PC-9 (cell line): ENCODE measurements around the gene SIGLECL1. TPM values are rescaled to one million over a fixed set of nuclear protein-coding genes. Genes with fewer than 3 reads are reported as not detected.

Experiments used
- BruUV-seq: library from RNA; stranded (reverse); fragments of 400-500 nt; replicated peaks from 2 replicates; lab custom pipeline; 2021; lab: Mats Ljungman, UMichigan
- CTCF ChIA-PET: fragments of 300-600 bp; sonication (Branson Sonifier 250); formaldehyde crosslinking; loops from one replicate; lab custom pipeline; 2022; ENCODE audit warnings: antibody characterized with exemption; lab: Charles Lee
- POLR2A ChIA-PET: fragments of 300-600 bp; sonication (Branson Sonifier 250); formaldehyde crosslinking; loops from one replicate; lab custom pipeline; 2022; ENCODE audit warnings: antibody characterized with exemption; ENCODE audit not compliant: unreplicated experiment; lab: Charles Lee
- DNase-seq, 2 experiments: peaks; one replicate each; pipeline versions ENCODE4 v3.0.0 to v3.0.0-alpha.2; 2015 to 2022; ENCODE audit warnings: mixed read lengths in 1 of 2
- H2AFZ ChIP-seq: fragments of 200-600 bp; sonication (generic); 2 replicates; pipeline ENCODE4 v1.8.1; 2017; ENCODE audit warnings: antibody characterized with exemption
- H3F3A ChIP-seq: fragments of 200-600 bp; sonication (generic); 2 replicates; pipeline ENCODE4 v1.8.1; 2017; ENCODE audit warnings: antibody characterized with exemption, mild to moderate bottlenecking, low read depth; ENCODE audit not compliant: insufficient read depth
- H3K27ac ChIP-seq: fragments of 200-600 bp; sonication (generic); 2 replicates; pipeline ENCODE4 v1.6.1; 2016; ENCODE audit warnings: mixed run types
- H3K27me3 ChIP-seq: fragments of 200-600 bp; sonication (generic); 2 replicates; pipeline ENCODE4 v1.6.1; 2016; ENCODE audit warnings: low read depth, mixed run types; ENCODE audit not compliant: insufficient read depth
- H3K36me3 ChIP-seq: fragments of 200-600 bp; sonication (generic); 2 replicates; pipeline ENCODE4 v1.6.1; 2016; ENCODE audit warnings: low read depth, mixed run types
- H3K4me1 ChIP-seq: fragments of 200-600 bp; sonication (generic); replicated peaks from 2 replicates; pipeline ENCODE4 v1.6.1; 2016; ENCODE audit warnings: mixed run types; ENCODE audit not compliant: insufficient read depth
- H3K4me2 ChIP-seq: fragments of 200-600 bp; sonication (generic); 2 replicates; pipeline ENCODE4 v1.6.1; 2017; ENCODE audit warnings: mixed run types
- H3K4me3 ChIP-seq: fragments of 200-600 bp; sonication (generic); 2 replicates; pipeline ENCODE4 v1.6.1; 2016; ENCODE audit warnings: mixed run types
- H3K79me2 ChIP-seq: fragments of 200-600 bp; sonication (generic); 2 replicates; pipeline ENCODE4 v1.6.1; 2017; ENCODE audit warnings: low read depth, mixed run types
- H3K9me2 ChIP-seq: fragments of 200-600 bp; sonication (generic); 2 replicates; pipeline ENCODE4 v1.8.1; 2017; ENCODE audit warnings: mild to moderate bottlenecking; ENCODE audit not compliant: insufficient read depth
- H3K9me3 ChIP-seq: fragments of 200-600 bp; sonication (generic); 2 replicates; pipeline ENCODE4 v1.8.1; 2016; ENCODE audit warnings: low read depth; ENCODE audit not compliant: insufficient read depth
- H4K20me1 ChIP-seq: fragments of 200-600 bp; sonication (generic); 2 replicates; pipeline ENCODE4 v1.8.1; 2017; ENCODE audit not compliant: insufficient read depth
- EZH2 ChIP-seq: fragments of 200-600 bp; sonication (generic); IDR thresholded peaks from 2 replicates; pipeline ENCODE4 v1.8.0; 2017; ENCODE audit warnings: antibody characterized with exemption, low read depth
- intact Hi-C: fragments of 100-400 bp; cut with micrococcal nuclease; formaldehyde crosslinking; loops from one replicate; pipeline ENCODE4 v1.10.0; 2022; ENCODE audit not compliant: unreplicated experiment
- total RNA-seq: library from RNA; stranded (reverse); gene quantifications from 2 replicates; pipeline ENCODE4 v1.2.3, GENCODE V29; 2021
- TF ChIP-seq, protein P1 (sequence below): fragments of 200-600 bp; sonication (generic); conservative IDR thresholded peaks from 2 replicates; pipeline ENCODE4 v1.6.1; 2017; ENCODE audit warnings: mixed run types, antibody characterized with exemption, mild to moderate bottlenecking, moderate library complexity

The SIGLECL1 gene
- total RNA-seq, 1 experiment from 2014 or later, result not detected

DNA sequence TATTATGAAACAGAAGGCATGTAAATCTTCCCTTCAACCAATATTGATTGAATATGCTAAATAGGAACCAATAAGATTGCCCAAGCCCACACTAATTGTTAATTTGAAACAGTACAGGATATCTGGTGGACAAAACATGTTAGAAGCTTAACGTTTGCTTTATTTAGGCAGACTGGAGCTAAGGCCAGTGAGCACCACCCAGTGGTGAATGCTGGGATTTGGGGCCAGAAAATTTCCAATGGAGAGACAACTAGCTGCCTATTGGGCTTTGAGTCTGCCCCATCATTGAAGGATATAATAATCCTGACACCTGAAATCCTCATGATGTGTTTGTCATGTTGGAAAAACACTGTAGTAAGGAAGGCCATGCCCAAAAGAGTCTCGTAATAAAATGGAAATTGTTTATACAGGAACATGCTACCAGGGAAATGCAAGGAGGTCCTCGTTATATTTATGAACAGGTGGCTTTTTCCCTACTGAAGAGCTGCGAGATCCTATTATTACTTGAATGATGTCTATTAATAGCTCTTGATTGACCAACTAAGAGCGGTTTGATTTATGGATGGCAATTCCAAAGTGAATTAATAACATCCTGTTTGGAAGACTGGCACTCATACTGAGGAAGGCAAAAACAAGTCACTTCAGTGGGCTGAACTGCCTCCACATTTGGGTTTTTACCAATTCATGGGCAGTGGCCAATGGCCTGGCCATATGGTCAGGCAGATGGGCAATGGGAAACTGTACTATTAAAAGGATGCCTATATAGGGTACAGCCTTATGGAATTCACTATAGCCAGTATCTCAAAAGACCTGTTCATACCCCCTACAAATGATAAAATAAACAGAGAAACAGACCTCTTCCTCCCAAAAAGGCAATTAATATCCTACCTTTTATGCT lies 8.7 kb downstream of the SIGLECL1 start:
- H3K4me2 ChIP-seq, result no peak overlapping the region
- H3F3A ChIP-seq, result no peaks in the 10 kb centered on the region
- H4K20me1 ChIP-seq, result no peaks in the 10 kb centered on the region
- H3K79me2 ChIP-seq, result no peaks in the 10 kb centered on the region
- peak in 1 of 2 experiments; percentile 30 for DNase-seq
- no peak overlapping the region for H3K27ac ChIP-seq
- no peaks in the 10 kb centered on the region for H3K4me1 ChIP-seq
- H3K27me3 ChIP-seq, result peaks cover 87% of the 10 kb centered on the region
- intact Hi-C loops, result no loop called here
- TF ChIP-seq, protein P1, sequence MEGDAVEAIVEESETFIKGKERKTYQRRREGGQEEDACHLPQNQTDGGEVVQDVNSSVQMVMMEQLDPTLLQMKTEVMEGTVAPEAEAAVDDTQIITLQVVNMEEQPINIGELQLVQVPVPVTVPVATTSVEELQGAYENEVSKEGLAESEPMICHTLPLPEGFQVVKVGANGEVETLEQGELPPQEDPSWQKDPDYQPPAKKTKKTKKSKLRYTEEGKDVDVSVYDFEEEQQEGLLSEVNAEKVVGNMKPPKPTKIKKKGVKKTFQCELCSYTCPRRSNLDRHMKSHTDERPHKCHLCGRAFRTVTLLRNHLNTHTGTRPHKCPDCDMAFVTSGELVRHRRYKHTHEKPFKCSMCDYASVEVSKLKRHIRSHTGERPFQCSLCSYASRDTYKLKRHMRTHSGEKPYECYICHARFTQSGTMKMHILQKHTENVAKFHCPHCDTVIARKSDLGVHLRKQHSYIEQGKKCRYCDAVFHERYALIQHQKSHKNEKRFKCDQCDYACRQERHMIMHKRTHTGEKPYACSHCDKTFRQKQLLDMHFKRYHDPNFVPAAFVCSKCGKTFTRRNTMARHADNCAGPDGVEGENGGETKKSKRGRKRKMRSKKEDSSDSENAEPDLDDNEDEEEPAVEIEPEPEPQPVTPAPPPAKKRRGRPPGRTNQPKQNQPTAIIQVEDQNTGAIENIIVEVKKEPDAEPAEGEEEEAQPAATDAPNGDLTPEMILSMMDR, result peak; percentile 77
- TF ChIP-seq EZH2, result no peak
- H3K9me3 ChIP-seq, result no peaks in the 10 kb centered on the region
- POLR2A ChIA-PET, result interaction anchor here (0.6 to 0.7 kb wide), 2 partner anchors 26 to 748 kb away, joined by 5 to 11 read pairs; partner anchors contain the start of gene JOSD2
- H3K36me3 ChIP-seq, result no peaks in the 10 kb centered on the region
- no TSS peak for BruUV-seq
- CTCF ChIA-PET, result interaction anchor here (0.5 to 1.0 kb wide), 4 partner anchors 161 to 715 kb away, joined by 3 to 13 read pairs (median 3); no protein-coding TSS in a partner anchor
- H2AFZ ChIP-seq, result no peak overlapping the region
- no peaks in the 10 kb centered on the region for H3K9me2 ChIP-seq
- H3K4me3 ChIP-seq, result no peak overlapping the region

- CTCF ChIA-PET, result no interaction called here
- BruUV-seq, result no TSS peak
- H3K9me3 ChIP-seq, result no peaks in the 10 kb centered on the region
Measured at GRCh38 chr19:51263808-51264207, 12.9 kb downstream of the SIGLECL1 start.

DNA sequence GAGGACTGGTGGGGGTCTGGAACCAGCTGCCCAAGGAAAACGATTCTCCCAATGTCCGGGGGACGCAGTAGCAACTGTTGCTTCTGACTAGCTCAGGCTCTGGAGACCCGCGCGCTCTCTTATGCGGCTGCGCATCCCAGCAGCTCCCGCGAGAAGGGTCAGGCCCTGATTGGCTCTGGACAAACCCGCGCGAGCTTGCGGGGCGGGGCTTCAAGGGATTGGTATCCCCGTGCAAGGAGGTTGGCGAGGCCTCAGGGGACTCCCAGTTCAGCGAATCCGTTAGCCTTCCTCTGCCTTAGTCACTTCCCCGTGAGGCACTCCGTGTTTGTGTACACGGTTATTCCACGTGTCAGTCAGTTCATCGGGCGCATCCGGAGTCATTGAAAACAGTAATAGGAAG lies 20.2 kb downstream of the SIGLECL1 start:
- H3K4me2 ChIP-seq, result no peak overlapping the region
- H3K79me2 ChIP-seq, result no peaks in the 10 kb centered on the region
- H3K9me2 ChIP-seq, result no peaks in the 10 kb centered on the region
- ChIA-PET POLR2A (no interaction called here), CTCF (no interaction called here)
- no peaks in the 10 kb centered on the region for H3K4me1 ChIP-seq
- intact Hi-C loops, result no loop called here
- H3K27ac ChIP-seq, result no peak overlapping the region
- BruUV-seq, result no TSS peak
- H3K9me3 ChIP-seq, result no peaks in the 10 kb centered on the region
- H4K20me1 ChIP-seq, result no peaks in the 10 kb centered on the region
- TF ChIP-seq, protein P1, result no peak
- no peak for TF ChIP-seq EZH2
- no peaks in the 10 kb centered on the region for H3K36me3 ChIP-seq
- H3K27me3 ChIP-seq, result peaks cover 92% of the 10 kb centered on the region
- no peak for DNase-seq
- H3F3A ChIP-seq, result no peaks in the 10 kb centered on the region
- no peak overlapping the region for H2AFZ ChIP-seq
- no peak overlapping the region for H3K4me3 ChIP-seq

More at GRCh38 chr19:51263808-51264207, 12.9 kb downstream of the SIGLECL1 start:
- Histone ChIP-seq H3F3A (no peaks in the 10 kb centered on the region), H3K4me3 (no peak overlapping the region), H3K4me2 (no peak overlapping the region), H3K27ac (no peak overlapping the region), H3K9me2 (no peaks in the 10 kb centered on the region), H4K20me1 (no peaks in the 10 kb centered on the region), H2AFZ (no peak overlapping the region), H3K4me1 (no peaks in the 10 kb centered on the region), H3K36me3 (no peaks in the 10 kb centered on the region), H3K79me2 (no peaks in the 10 kb centered on the region), H3K27me3 (peaks cover 92% of the 10 kb centered on the region)
- TF ChIP-seq EZH2, result no peak
- TF ChIP-seq, protein P1, result no peak
- intact Hi-C loops, result no loop called here
- DNase-seq, result no peak
- POLR2A ChIA-PET, result interaction anchor here (0.6 kb wide), 1 partner anchor 262 kb away, joined by 3 read pairs; no protein-coding TSS in a partner anchor
